ENCODE data around the gene MAD1L1.

The MAD1L1 gene

DNA sequence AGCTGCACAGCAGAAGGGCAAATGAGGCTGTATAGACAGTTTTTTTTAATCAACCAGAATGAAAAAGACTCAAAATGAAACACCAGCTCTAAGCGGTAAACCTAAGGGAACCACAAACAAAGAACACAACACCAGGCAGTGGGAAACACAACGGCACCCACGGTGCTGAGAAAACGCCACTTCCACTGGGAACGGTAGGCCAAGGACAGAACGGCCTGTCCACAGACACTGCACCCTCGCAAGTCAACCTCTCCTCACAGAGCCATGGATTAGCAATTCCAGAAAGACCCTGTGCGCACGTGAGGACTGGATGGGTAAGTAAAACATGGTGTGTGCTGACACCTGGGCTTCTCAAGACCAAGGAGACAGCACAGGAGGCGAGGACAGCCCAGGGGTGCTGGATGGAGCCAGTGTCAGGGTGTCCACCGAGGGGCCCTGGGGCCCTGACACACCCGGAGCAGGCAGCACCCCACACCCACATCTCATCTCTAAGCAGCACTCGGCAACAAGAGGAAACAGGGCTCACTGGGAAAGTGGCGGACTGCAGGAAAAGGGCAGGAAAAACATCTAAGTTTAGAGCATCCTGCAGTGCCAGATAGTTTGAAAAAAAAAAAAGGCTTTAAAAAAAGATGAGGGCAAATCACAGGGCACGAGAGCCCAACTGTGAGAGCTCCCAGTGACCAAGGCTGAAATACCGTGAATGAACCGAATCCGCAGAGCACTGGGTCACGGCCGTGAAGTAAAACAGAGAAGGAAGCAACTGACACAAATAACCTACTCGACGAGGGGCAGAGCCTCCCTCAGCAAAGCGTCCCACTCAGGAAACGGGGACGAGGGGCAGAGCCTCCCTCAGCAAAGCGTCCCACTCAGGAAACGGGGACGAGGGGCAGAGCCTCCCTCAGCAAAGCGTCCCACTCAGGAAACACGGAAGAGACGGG lies 120.2 kb downstream of the MAD1L1 start:
- Histone ChIP-seq H3K27me3 (peaks cover 11% of the 10 kb centered on the region), H3K27ac (no peak overlapping the region), H3K4me1 (ENCODE audit: control insufficient read depth in 1 of 2, insufficient read depth in 1 of 2, low read depth in 1 of 2, low read length in 1 of 2) (no peaks in the 10 kb centered on the region), H3K9me3 (no peaks in the 10 kb centered on the region), H3K36me3 (no peaks in the 10 kb centered on the region), H3K4me3 (ENCODE audit: low read depth in 1 of 2, low read length in 1 of 2) (no peak overlapping the region)
- TF ChIP-seq CTCF (IDR thresholded peaks at IDR 0.05), result no peak

GRCh38 chr7:2111568-2111967 lies 121.2 kb downstream of the MAD1L1 start:
- no peaks in the 10 kb centered on the region for H3K4me1 ChIP-seq (ENCODE audit: control insufficient read depth in 1 of 2, insufficient read depth in 1 of 2, low read depth in 1 of 2, low read length in 1 of 2)
- H3K27ac ChIP-seq, result no peak overlapping the region
- no peaks in the 10 kb centered on the region for H3K36me3 ChIP-seq
- no peak for TF ChIP-seq CTCF (IDR thresholded peaks at IDR 0.05)
- no peak overlapping the region for H3K4me3 ChIP-seq (ENCODE audit: low read depth in 1 of 2, low read length in 1 of 2)
- no peaks in the 10 kb centered on the region for H3K9me3 ChIP-seq
- peaks cover 11% of the 10 kb centered on the region for H3K27me3 ChIP-seq

DNA sequence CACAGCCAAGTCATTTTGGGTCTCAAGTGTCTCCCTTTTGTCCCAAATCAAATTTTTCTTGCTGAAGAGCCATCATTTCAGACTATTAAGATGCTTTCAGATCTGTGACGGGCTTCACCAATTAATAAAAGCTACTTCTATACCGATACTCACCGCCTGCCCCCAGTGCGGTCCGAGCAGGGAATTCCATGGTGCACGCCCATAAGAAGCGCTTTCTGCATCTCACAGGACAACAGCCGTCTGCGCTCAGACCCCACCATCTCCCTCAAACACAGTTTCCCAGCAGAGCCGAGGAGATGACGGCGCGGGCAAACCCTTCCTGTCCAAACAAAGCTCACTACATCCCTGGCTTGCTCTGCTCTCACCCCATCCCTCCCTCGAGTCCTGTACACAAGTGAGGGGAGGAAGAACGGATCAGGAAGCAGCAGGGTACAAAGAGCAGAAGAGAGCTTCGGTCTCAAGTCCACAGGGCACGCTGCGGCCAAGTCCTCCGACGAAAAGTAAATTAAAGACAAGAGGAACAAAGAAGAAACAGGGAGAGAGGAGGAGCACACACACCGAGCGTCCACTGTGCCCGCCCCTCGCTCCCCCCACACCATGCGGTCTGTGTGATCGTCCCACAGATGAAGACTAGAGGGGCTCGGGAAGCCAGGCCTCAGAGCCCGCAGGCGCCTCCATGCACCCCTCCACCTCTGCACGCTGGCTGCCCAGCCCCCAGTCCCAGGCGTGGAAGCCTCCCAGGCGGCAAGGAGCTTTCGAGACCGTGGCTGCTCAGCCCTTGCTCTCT lies 121.9 kb downstream of the MAD1L1 start:
- Histone ChIP-seq H3K9me3 (no peaks in the 10 kb centered on the region), H3K27ac (no peak overlapping the region), H3K27me3 (peaks cover 11% of the 10 kb centered on the region), H3K4me1 (ENCODE audit: control insufficient read depth in 1 of 2, insufficient read depth in 1 of 2, low read depth in 1 of 2, low read length in 1 of 2) (no peaks in the 10 kb centered on the region), H3K36me3 (no peaks in the 10 kb centered on the region), H3K4me3 (ENCODE audit: low read depth in 1 of 2, low read length in 1 of 2) (no peak overlapping the region)
- no peak for TF ChIP-seq CTCF (IDR thresholded peaks at IDR 0.05)

- no peak overlapping the region for H3K27ac ChIP-seq
- H3K36me3 ChIP-seq, result no peaks in the 10 kb centered on the region
- H3K27me3 ChIP-seq, result peaks cover 11% of the 10 kb centered on the region
These were observed 122.7 kb downstream of the MAD1L1 start for GRCh38 chr7:2109936-2110609.

More at GRCh38 chr7:2109936-2110609, 122.7 kb downstream of the MAD1L1 start:
- H3K4me3 ChIP-seq (ENCODE audit: low read depth in 1 of 2, low read length in 1 of 2), result no peak overlapping the region
- no peak for TF ChIP-seq CTCF (IDR thresholded peaks at IDR 0.05)
- H3K9me3 ChIP-seq, result no peaks in the 10 kb centered on the region
- H3K4me1 ChIP-seq (ENCODE audit: control insufficient read depth in 1 of 2, insufficient read depth in 1 of 2, low read depth in 1 of 2, low read length in 1 of 2), result no peaks in the 10 kb centered on the region
